ENCODE data around the gene CNTNAP2.

The CNTNAP2 gene

DNA sequence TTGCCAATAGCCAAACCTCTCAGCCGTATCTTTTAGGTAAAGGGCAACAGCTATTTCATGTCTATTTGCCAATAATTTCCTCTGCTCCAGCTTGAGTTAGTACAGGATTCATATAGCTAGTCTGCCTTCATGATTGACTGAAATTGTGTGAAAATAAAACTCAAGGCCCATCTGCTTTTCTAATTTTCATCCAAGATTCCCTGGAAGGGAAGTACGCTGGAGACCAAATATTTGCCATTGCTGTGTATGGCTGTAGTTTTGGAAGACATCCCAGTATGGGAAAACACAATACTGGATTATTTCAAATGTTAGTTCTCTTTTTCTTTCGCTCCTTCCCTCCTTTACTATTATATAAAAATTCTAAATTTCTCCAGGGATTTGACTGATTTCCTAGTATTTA, 652.4 kb downstream of the CNTNAP2 start:
- FAIRE-seq = no peak
- no peak for DNase-seq (ENCODE audit: insufficient read length, low spot score)
- TF ChIP-seq PAX5 (IDR thresholded peaks at IDR 0.05; ENCODE audit: insufficient read depth, low read length, severe bottlenecking) (no peak), POLR2A (IDR thresholded peaks at IDR 0.05; ENCODE audit: low read depth, low read length) (no peak)

- FAIRE-seq (no peak), DNase-seq (ENCODE audit: insufficient read length, low spot score) (no peak)
These were observed 656.0 kb downstream of the CNTNAP2 start for GRCh38 chr7:146772601-146773000.

DNA sequence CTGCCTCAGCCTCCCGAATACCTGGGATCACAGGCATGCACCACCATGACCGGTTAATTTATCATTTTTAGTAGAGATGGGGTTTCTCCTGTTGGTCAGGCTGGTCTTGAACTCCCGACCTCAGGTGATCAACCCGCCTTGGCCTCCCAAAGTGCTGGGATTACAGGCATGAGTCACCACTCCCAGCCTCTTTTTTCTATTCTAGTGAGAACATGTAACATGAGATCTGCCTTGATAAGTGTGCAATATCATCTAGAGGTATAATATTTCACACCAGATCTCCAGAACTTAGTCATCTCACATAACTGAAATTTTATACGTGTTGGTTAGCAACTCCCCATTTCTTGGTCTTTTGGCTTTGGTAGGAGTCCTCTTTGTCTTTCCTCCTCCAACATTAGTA, 656.9 kb downstream of the CNTNAP2 start:
- DNase-seq (ENCODE audit: insufficient read length, low spot score) (no peak), FAIRE-seq (no peak)
- no peak for TF ChIP-seq POLR2AphosphoS5 (IDR thresholded peaks at IDR 0.05; ENCODE audit: low read depth, low read length)

More at GRCh38 chr7:146772601-146773000, 656.0 kb downstream of the CNTNAP2 start:
- TF ChIP-seq POLR2AphosphoS5 (IDR thresholded peaks at IDR 0.05; ENCODE audit: low read depth, low read length) (no peak), POU2F2 (IDR thresholded peaks at IDR 0.05; ENCODE audit: low read depth, low read length) (no peak), TAF1 (IDR thresholded peaks at IDR 0.05; ENCODE audit: low read depth, low read length) (no peak), SPI1 (IDR thresholded peaks at IDR 0.05; ENCODE audit: low read depth, low read length) (no peak), POLR2A (IDR thresholded peaks at IDR 0.05; ENCODE audit: low read depth, low read length) (no peak), PAX5 (IDR thresholded peaks at IDR 0.05; ENCODE audit: insufficient read depth, low read length, severe bottlenecking) (no peak)

DNA sequence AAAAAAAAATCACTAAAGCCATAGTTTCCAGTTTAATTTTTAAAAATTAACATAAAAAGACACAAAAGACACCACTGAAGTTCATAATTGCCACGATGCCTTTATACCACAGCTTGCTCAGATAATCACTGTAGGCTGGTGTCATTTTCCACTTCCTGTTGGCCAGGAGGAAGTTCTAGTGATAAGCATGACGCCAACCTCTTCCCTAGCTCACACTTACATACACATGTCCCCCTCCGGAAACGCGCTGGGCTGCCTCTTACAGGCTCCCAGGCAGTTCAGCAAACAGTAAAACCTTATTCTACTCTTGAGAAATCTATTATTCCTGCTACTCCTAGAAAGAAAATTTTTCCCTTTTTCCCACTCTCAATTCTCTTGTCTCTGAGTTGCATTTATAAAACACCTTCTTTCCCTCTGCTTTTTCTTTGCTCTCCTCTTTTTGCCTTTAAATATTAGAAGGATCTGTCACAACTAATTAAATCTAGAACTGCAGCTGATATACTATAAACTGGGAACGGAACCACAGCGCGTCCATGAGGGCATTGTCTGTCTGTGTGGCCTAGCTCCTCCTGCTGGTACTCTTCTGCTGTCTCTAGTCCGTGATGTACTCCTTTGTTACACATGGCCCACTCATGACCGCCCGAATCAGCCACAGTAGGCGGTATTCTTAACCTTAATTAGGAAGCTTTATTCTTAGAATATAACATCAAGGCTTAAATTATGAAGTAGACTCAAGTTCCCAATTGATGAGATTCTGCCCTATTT, 664.9 kb downstream of the CNTNAP2 start:
- no peak for TF ChIP-seq POU2F2 (IDR thresholded peaks at IDR 0.05; ENCODE audit: low read depth, low read length)
- TF ChIP-seq SPI1 (IDR thresholded peaks at IDR 0.05; ENCODE audit: low read depth, low read length) = no peak
- no peak for TF ChIP-seq POLR2AphosphoS5 (IDR thresholded peaks at IDR 0.05; ENCODE audit: low read depth, low read length)
- TF ChIP-seq PAX5 (IDR thresholded peaks at IDR 0.05; ENCODE audit: insufficient read depth, low read length, severe bottlenecking) = no peak
- no peak for TF ChIP-seq TAF1 (IDR thresholded peaks at IDR 0.05; ENCODE audit: low read depth, low read length)
- no peak for TF ChIP-seq POLR2A (IDR thresholded peaks at IDR 0.05; ENCODE audit: low read depth, low read length)
- FAIRE-seq = no peak
- no peak for DNase-seq (ENCODE audit: insufficient read length, low spot score)

- no peak for FAIRE-seq
These were observed 670.7 kb downstream of the CNTNAP2 start for GRCh38 chr7:146787266-146787665.

DNA sequence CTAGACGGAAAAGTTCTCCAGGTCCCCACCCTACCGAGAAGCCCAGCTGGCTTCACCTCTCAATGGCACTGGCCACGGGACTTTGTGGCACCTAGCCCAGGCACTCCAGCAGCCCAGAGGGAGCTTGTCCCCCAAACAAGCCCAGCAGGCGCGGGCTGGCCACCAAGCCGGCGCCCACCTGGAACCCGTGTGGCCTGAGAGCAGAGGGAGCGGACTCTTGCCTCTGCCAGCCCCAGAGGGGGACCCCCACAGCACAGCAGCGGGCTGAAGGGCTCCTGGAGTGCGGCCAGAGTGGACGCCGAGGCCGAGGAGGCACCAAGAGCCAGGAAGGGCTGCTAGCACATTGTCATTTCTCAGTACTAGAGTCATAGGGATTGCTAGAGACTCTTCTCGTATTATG, 671.4 kb downstream of the CNTNAP2 start:
- no peak for FAIRE-seq
- DNase-seq (ENCODE audit: insufficient read length, low spot score) = no peak
- TF ChIP-seq PAX5 (IDR thresholded peaks at IDR 0.05; ENCODE audit: insufficient read depth, low read length, severe bottlenecking) = no peak
- TF ChIP-seq SPI1 (IDR thresholded peaks at IDR 0.05; ENCODE audit: low read depth, low read length) = no peak
- no peak for TF ChIP-seq POLR2A (IDR thresholded peaks at IDR 0.05; ENCODE audit: low read depth, low read length)
- TF ChIP-seq POLR2AphosphoS5 (IDR thresholded peaks at IDR 0.05; ENCODE audit: low read depth, low read length) = no peak
- no peak for TF ChIP-seq TAF1 (IDR thresholded peaks at IDR 0.05; ENCODE audit: low read depth, low read length)
- no peak for TF ChIP-seq POU2F2 (IDR thresholded peaks at IDR 0.05; ENCODE audit: low read depth, low read length)

More at GRCh38 chr7:146787266-146787665, 670.7 kb downstream of the CNTNAP2 start:
- DNase-seq (ENCODE audit: insufficient read length, low spot score) = no peak
- TF ChIP-seq POLR2A (IDR thresholded peaks at IDR 0.05; ENCODE audit: low read depth, low read length) (no peak), TAF1 (IDR thresholded peaks at IDR 0.05; ENCODE audit: low read depth, low read length) (no peak), POLR2AphosphoS5 (IDR thresholded peaks at IDR 0.05; ENCODE audit: low read depth, low read length) (no peak), PAX5 (IDR thresholded peaks at IDR 0.05; ENCODE audit: insufficient read depth, low read length, severe bottlenecking) (no peak), POU2F2 (IDR thresholded peaks at IDR 0.05; ENCODE audit: low read depth, low read length) (no peak), SPI1 (IDR thresholded peaks at IDR 0.05; ENCODE audit: low read depth, low read length) (no peak)

- DNase-seq (ENCODE audit: insufficient read length, low spot score) = no peak
These were observed 675.0 kb downstream of the CNTNAP2 start for GRCh38 chr7:146791344-146792285.

DNA sequence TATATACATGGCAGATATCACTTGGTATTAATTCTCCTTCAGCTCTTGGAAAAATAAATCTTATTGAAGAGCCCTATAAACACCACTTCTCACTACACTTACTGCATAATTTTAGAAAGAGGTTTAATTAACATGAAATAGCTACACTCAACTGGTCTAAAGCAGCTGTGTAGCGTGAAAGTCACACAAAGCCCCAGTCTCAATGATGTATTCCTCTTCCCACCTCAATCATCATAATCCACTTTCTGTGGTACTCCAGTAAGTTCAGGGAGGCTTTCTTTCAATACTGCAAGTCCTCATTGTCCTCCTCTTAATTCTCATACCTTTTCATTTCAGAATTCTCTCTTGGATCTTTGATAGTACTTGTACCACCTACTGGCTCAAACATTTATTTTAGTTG, 688.0 kb downstream of the CNTNAP2 start:
- TF ChIP-seq SPI1 (IDR thresholded peaks at IDR 0.05; ENCODE audit: low read depth, low read length) (no peak), POLR2A (IDR thresholded peaks at IDR 0.05; ENCODE audit: low read depth, low read length) (no peak), POU2F2 (IDR thresholded peaks at IDR 0.05; ENCODE audit: low read depth, low read length) (no peak), TAF1 (IDR thresholded peaks at IDR 0.05; ENCODE audit: low read depth, low read length) (no peak), POLR2AphosphoS5 (IDR thresholded peaks at IDR 0.05; ENCODE audit: low read depth, low read length) (no peak)

More at GRCh38 chr7:146791344-146792285, 675.0 kb downstream of the CNTNAP2 start:
- TF ChIP-seq TAF1 (IDR thresholded peaks at IDR 0.05; ENCODE audit: low read depth, low read length) (no peak), POLR2A (IDR thresholded peaks at IDR 0.05; ENCODE audit: low read depth, low read length) (no peak), POU2F2 (IDR thresholded peaks at IDR 0.05; ENCODE audit: low read depth, low read length) (no peak)
- no peak for FAIRE-seq

DNA sequence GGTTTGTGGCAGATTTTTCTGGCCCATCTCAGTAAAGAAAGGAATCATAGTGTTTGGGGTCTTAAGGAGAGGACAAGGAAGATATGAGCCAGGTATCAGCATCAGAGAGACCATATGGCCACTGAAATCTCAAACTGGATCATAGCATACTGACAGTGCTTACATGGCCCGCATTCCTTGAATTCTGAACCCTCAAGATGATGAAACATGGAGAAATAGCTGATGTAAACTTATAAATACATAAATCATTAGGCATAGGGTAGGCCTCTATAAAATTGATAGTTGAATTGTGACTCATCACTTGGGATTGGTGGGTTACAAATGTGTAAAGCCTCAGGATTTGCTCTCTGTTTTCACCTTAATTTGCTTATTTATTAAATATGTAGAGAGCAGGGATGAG, 688.5 kb downstream of the CNTNAP2 start:
- TF ChIP-seq POLR2AphosphoS5 (IDR thresholded peaks at IDR 0.05; ENCODE audit: low read depth, low read length) (no peak), POU2F2 (IDR thresholded peaks at IDR 0.05; ENCODE audit: low read depth, low read length) (no peak), POLR2A (IDR thresholded peaks at IDR 0.05; ENCODE audit: low read depth, low read length) (no peak), SPI1 (IDR thresholded peaks at IDR 0.05; ENCODE audit: low read depth, low read length) (no peak), TAF1 (IDR thresholded peaks at IDR 0.05; ENCODE audit: low read depth, low read length) (no peak), PAX5 (IDR thresholded peaks at IDR 0.05; ENCODE audit: insufficient read depth, low read length, severe bottlenecking) (no peak)
- DNase-seq (ENCODE audit: insufficient read length, low spot score) (no peak), FAIRE-seq (no peak)

More for the DNA sequence above, 688.0 kb downstream of the CNTNAP2 start:
- FAIRE-seq (no peak), DNase-seq (ENCODE audit: insufficient read length, low spot score) (no peak)
